ENCODE measurements around the gene ITLN1.
"Not testable (repeated sequence)": the region's sequence is repeated elsewhere in the genome, so short reads cannot be mapped to it uniquely, and the experiment has no call there.

The ITLN1 gene

GRCh38 chr1:160883581-160884513, 1.1 kb downstream of the ITLN1 start:
- no peaks in the 10 kb centered on the region for H3K4me1 ChIP-seq (ENCODE audit: control insufficient read depth, insufficient read depth, low read length, poor library complexity, severe bottlenecking)
- 90 to 93% methylated on average over 8 to 11 of the region's 13 CpGs for WGBS, 2 experiments (ENCODE audit: insufficient coverage in 2 of 2)
- no peaks in the 10 kb centered on the region for H3K36me3 ChIP-seq (ENCODE audit: control insufficient read depth, insufficient read depth, low read length)
- no peaks in the 10 kb centered on the region for H3K9me3 ChIP-seq (ENCODE audit: control insufficient read depth, low read length)
- H3K4me3 ChIP-seq (ENCODE audit: extremely low read depth, insufficient read depth, low read length, poor library complexity, severe bottlenecking): no peak overlapping the region
- H3K27ac ChIP-seq (ENCODE audit: low read depth, low read length, severe bottlenecking): no peak overlapping the region

- WGBS, 2 experiments (ENCODE audit: insufficient coverage in 2 of 2): 80% methylated on average over 1 of the region's 1 CpG; no CpG with 5 or more reads in 1 of the 2 experiments
- Histone ChIP-seq H3K36me3 (ENCODE audit: control insufficient read depth, insufficient read depth, low read length) (no peaks in the 10 kb centered on the region), H3K27ac (ENCODE audit: low read depth, low read length, severe bottlenecking) (no peak overlapping the region), H3K4me1 (ENCODE audit: control insufficient read depth, insufficient read depth, low read length, poor library complexity, severe bottlenecking) (no peaks in the 10 kb centered on the region), H3K9me3 (ENCODE audit: control insufficient read depth, low read length) (no peaks in the 10 kb centered on the region), H3K4me3 (ENCODE audit: extremely low read depth, insufficient read depth, low read length, poor library complexity, severe bottlenecking) (no peak overlapping the region)
Observed at GRCh38 chr1:160882582-160882981, 2.4 kb downstream of the ITLN1 start.

- H3K4me3 ChIP-seq (ENCODE audit: extremely low read depth, insufficient read depth, low read length, poor library complexity, severe bottlenecking); H3K4me1 ChIP-seq (ENCODE audit: control insufficient read depth, insufficient read depth, low read length, poor library complexity, severe bottlenecking); H3K27ac ChIP-seq (ENCODE audit: low read depth, low read length, severe bottlenecking); H3K9me3 ChIP-seq (ENCODE audit: control insufficient read depth, low read length); H3K36me3 ChIP-seq (ENCODE audit: control insufficient read depth, insufficient read depth, low read length): not testable (repeated sequence)
- 88 to 93% methylated on average over 5 of the region's 7 CpGs for WGBS, 2 experiments (ENCODE audit: insufficient coverage in 2 of 2)
Observed at GRCh38 chr1:160881264-160881663, 3.7 kb downstream of the ITLN1 start.

- Histone ChIP-seq H3K27ac (ENCODE audit: low read depth, low read length, severe bottlenecking) (no peak overlapping the region), H3K4me3 (ENCODE audit: extremely low read depth, insufficient read depth, low read length, poor library complexity, severe bottlenecking) (no peak overlapping the region), H3K4me1 (ENCODE audit: control insufficient read depth, insufficient read depth, low read length, poor library complexity, severe bottlenecking) (no peaks in the 10 kb centered on the region), H3K9me3 (ENCODE audit: control insufficient read depth, low read length) (no peaks in the 10 kb centered on the region), H3K36me3 (ENCODE audit: control insufficient read depth, insufficient read depth, low read length) (no peaks in the 10 kb centered on the region)
- WGBS, 2 experiments (ENCODE audit: insufficient coverage in 2 of 2): 86 to 100% methylated on average over 1 of the region's 3 CpGs
Observed at GRCh38 chr1:160880216-160880615, 4.8 kb downstream of the ITLN1 start.

- WGBS, 2 experiments (ENCODE audit: insufficient coverage in 2 of 2): 67 to 70% methylated on average over 7 to 8 of the region's 8 CpGs
- Histone ChIP-seq H3K27ac (ENCODE audit: low read depth, low read length, severe bottlenecking) (no peak overlapping the region), H3K4me3 (ENCODE audit: extremely low read depth, insufficient read depth, low read length, poor library complexity, severe bottlenecking) (no peak overlapping the region), H3K9me3 (ENCODE audit: control insufficient read depth, low read length) (no peaks in the 10 kb centered on the region), H3K4me1 (ENCODE audit: control insufficient read depth, insufficient read depth, low read length, poor library complexity, severe bottlenecking) (no peaks in the 10 kb centered on the region), H3K36me3 (ENCODE audit: control insufficient read depth, insufficient read depth, low read length) (no peaks in the 10 kb centered on the region)
Observed at GRCh38 chr1:160879056-160879455, 5.9 kb downstream of the ITLN1 start.

GRCh38 chr1:160877221-160877620, 7.8 kb downstream of the ITLN1 start:
- Histone ChIP-seq H3K27ac (ENCODE audit: low read depth, low read length, severe bottlenecking) (no peak overlapping the region), H3K36me3 (ENCODE audit: control insufficient read depth, insufficient read depth, low read length) (no peaks in the 10 kb centered on the region), H3K4me1 (ENCODE audit: control insufficient read depth, insufficient read depth, low read length, poor library complexity, severe bottlenecking) (no peaks in the 10 kb centered on the region), H3K9me3 (ENCODE audit: control insufficient read depth, low read length) (no peaks in the 10 kb centered on the region), H3K4me3 (ENCODE audit: extremely low read depth, insufficient read depth, low read length, poor library complexity, severe bottlenecking) (no peak overlapping the region)

- 89% methylated on average over 3 of the region's 5 CpGs; no CpG with 5 or more reads in 1 of the 2 experiments for WGBS, 2 experiments (ENCODE audit: insufficient coverage in 2 of 2)
- Histone ChIP-seq H3K9me3 (ENCODE audit: control insufficient read depth, low read length) (no peaks in the 10 kb centered on the region), H3K4me1 (ENCODE audit: control insufficient read depth, insufficient read depth, low read length, poor library complexity, severe bottlenecking) (no peaks in the 10 kb centered on the region), H3K4me3 (ENCODE audit: extremely low read depth, insufficient read depth, low read length, poor library complexity, severe bottlenecking) (no peak overlapping the region), H3K36me3 (ENCODE audit: control insufficient read depth, insufficient read depth, low read length) (no peaks in the 10 kb centered on the region), H3K27ac (ENCODE audit: low read depth, low read length, severe bottlenecking) (no peak overlapping the region)
Observed at GRCh38 chr1:160876311-160876710, 8.7 kb downstream of the ITLN1 start.

- H3K4me1 ChIP-seq (ENCODE audit: control insufficient read depth, insufficient read depth, low read length, poor library complexity, severe bottlenecking); H3K36me3 ChIP-seq (ENCODE audit: control insufficient read depth, insufficient read depth, low read length); H3K9me3 ChIP-seq (ENCODE audit: control insufficient read depth, low read length); H3K4me3 ChIP-seq (ENCODE audit: extremely low read depth, insufficient read depth, low read length, poor library complexity, severe bottlenecking); H3K27ac ChIP-seq (ENCODE audit: low read depth, low read length, severe bottlenecking): not testable (repeated sequence)
- 90 to 92% methylated on average over 2 of the region's 4 CpGs for WGBS, 2 experiments (ENCODE audit: insufficient coverage in 2 of 2)
Observed at GRCh38 chr1:160875591-160875990, 9.4 kb downstream of the ITLN1 start.

- H3K36me3 ChIP-seq (ENCODE audit: control insufficient read depth, insufficient read depth, low read length): no peaks in the 10 kb centered on the region
- WGBS, 2 experiments (ENCODE audit: insufficient coverage in 2 of 2): 43 to 92% methylated on average over 1 to 2 of the region's 3 CpGs
- no peak overlapping the region for H3K27ac ChIP-seq (ENCODE audit: low read depth, low read length, severe bottlenecking)
- no peaks in the 10 kb centered on the region for H3K4me1 ChIP-seq (ENCODE audit: control insufficient read depth, insufficient read depth, low read length, poor library complexity, severe bottlenecking)
- no peaks in the 10 kb centered on the region for H3K9me3 ChIP-seq (ENCODE audit: control insufficient read depth, low read length)
- H3K4me3 ChIP-seq (ENCODE audit: extremely low read depth, insufficient read depth, low read length, poor library complexity, severe bottlenecking): no peak overlapping the region
Observed at GRCh38 chr1:160874935-160875334, 10.0 kb downstream of the ITLN1 start.

GRCh38 chr1:160868141-160868540, 16.8 kb downstream of the ITLN1 start:
- no peaks in the 10 kb centered on the region for H3K36me3 ChIP-seq (ENCODE audit: control insufficient read depth, insufficient read depth, low read length)

GRCh38 chr1:160867651-160868050, 17.3 kb downstream of the ITLN1 start:
- H3K9me3 ChIP-seq (ENCODE audit: control insufficient read depth, low read length); H3K4me1 ChIP-seq (ENCODE audit: control insufficient read depth, insufficient read depth, low read length, poor library complexity, severe bottlenecking); H3K27ac ChIP-seq (ENCODE audit: low read depth, low read length, severe bottlenecking); H3K36me3 ChIP-seq (ENCODE audit: control insufficient read depth, insufficient read depth, low read length); H3K4me3 ChIP-seq (ENCODE audit: extremely low read depth, insufficient read depth, low read length, poor library complexity, severe bottlenecking): not testable (repeated sequence)
- WGBS, 2 experiments (ENCODE audit: insufficient coverage in 2 of 2): 83 to 86% methylated on average over 3 of the region's 4 CpGs

More at GRCh38 chr1:160868141-160868540, 16.8 kb downstream of the ITLN1 start:
- Histone ChIP-seq H3K4me3 (ENCODE audit: extremely low read depth, insufficient read depth, low read length, poor library complexity, severe bottlenecking) (no peak overlapping the region), H3K9me3 (ENCODE audit: control insufficient read depth, low read length) (no peaks in the 10 kb centered on the region), H3K27ac (ENCODE audit: low read depth, low read length, severe bottlenecking) (no peak overlapping the region), H3K4me1 (ENCODE audit: control insufficient read depth, insufficient read depth, low read length, poor library complexity, severe bottlenecking) (no peaks in the 10 kb centered on the region)
- WGBS, 2 experiments (ENCODE audit: insufficient coverage in 2 of 2): 73 to 96% methylated on average over 2 to 3 of the region's 3 CpGs

All from mesodermal cell (in vitro differentiated cells).